Lung (tissue), 12 donors: Measurements from ENCODE around the gene HDDC3. TPM values are rescaled to one million over a fixed set of nuclear protein-coding genes. Genes with fewer than 3 reads are reported as not detected.

Experiments
- ATAC-seq: fragments of 200-7000 bp; cut with Tn5 transposase; one replicate; pipeline ENCODE4 v1.9.1; 2020; ENCODE audit warnings: moderate number of reproducible peaks; ENCODE audit not compliant: insufficient read depth, low FRiP score
- DNase-seq, 3 donors: peaks; one replicate each; pipeline ENCODE4 v3.0.0-alpha.2; 2013 to 2017
- H3K27ac ChIP-seq, 2 donors: one replicate each; pipeline ENCODE4 v1.5.1; 2013; ENCODE audit warnings: mild to moderate bottlenecking in 2 of 2, moderate library complexity in 2 of 2, control low read depth in 1 of 2, inconsistent platforms in 1 of 2, low read depth in 1 of 2, low read length in 1 of 2
- H3K27me3 ChIP-seq, 3 donors: one replicate each; pipeline ENCODE4 v1.5.1; 2013; ENCODE audit warnings: low read length in 2 of 3; ENCODE audit not compliant: control insufficient read depth in 3 of 3, insufficient read depth in 3 of 3
- H3K36me3 ChIP-seq, 4 donors: one replicate each; pipeline ENCODE4 v1.5.1; 2013; ENCODE audit warnings: low read length in 4 of 4, mild to moderate bottlenecking in 1 of 4, moderate library complexity in 1 of 4; ENCODE audit not compliant: control insufficient read depth in 4 of 4, insufficient read depth in 4 of 4
- H3K4me1 ChIP-seq, 5 donors: one replicate each; pipeline ENCODE4 v1.5.1; 2013; ENCODE audit warnings: low read length in 5 of 5, mild to moderate bottlenecking in 2 of 5, moderate library complexity in 1 of 5; ENCODE audit not compliant: control insufficient read depth in 5 of 5, insufficient read depth in 5 of 5
- H3K4me3 ChIP-seq: one replicate; pipeline ENCODE4 v1.5.1; 2013; ENCODE audit warnings: mild to moderate bottlenecking, control low read depth, moderate library complexity
- H3K9ac ChIP-seq, 2 donors: one replicate each; pipeline ENCODE4 v1.5.1; 2013; ENCODE audit warnings: low read length in 2 of 2, control low read depth in 1 of 2; ENCODE audit not compliant: insufficient read depth in 1 of 2
- H3K9me3 ChIP-seq, 4 donors: one replicate each; pipeline ENCODE4 v1.5.1; 2013; ENCODE audit warnings: low read length in 3 of 4, mild to moderate bottlenecking in 1 of 4, moderate library complexity in 1 of 4; ENCODE audit not compliant: control insufficient read depth in 4 of 4, insufficient read depth in 3 of 4
- WGBS, 2 donors: extraction: QIAGEN DNeasy Blood & Tissue Kit; methylation state at CpG; one replicate each; pipeline ENCODE4 v1.1.7; 2013; 5-methylcytosine and 5-hydroxymethylcytosine counted together
- polyA plus RNA-seq, 2 donors: library from polyadenylated mRNA; stranded (reverse); fragments of 200-250 nt; gene quantifications; one replicate each; pipeline ENCODE4 v1.2.1, GENCODE V29; 2013
- total RNA-seq, 2 donors: library from RNA; depleted of rRNA in 1 of 2; stranded (reverse); fragments of >200 nt in 1 of 2; gene quantifications; one replicate each; pipeline ENCODE4 v1.2.1, GENCODE V29; 2014 to 2021
- TF ChIP-seq, protein P1 (sequence below): IDR thresholded peaks from 2 replicates; pipeline ENCODE4 v1.5.1; 2012; ENCODE audit warnings: mild to moderate bottlenecking; ENCODE audit errors: control extremely low read depth, extremely low read depth
- donor health status: control.
- donor health status: control.
- donor health status: Bipolar disorder and iron deficiency.
- donor health status: healthy.
- donor health status: DM: yes; HTN: yes; CAD: no.

Gene HDDC3
- total and polyA plus RNA-seq, 4 donors = 12.7 to 19.6 (median 16.5) TPM

DNA sequence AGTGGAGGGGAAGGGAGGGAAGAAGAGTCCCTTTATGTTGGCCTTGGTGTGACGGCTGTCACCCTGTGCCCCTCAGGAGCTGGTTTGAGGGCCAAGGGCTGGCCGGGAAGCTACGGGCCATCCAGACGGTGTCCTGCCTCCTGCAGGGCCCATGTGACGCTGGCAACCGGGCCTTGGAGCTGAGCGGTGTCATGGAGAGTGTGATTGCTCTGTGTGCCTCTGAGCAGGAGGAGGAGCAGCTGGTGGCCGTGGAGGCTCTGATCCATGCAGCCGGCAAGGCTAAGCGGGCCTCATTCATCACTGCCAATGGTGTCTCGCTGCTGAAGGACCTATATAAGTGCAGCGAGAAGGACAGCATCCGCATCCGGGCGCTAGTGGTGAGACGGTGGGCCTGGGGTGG, 14.2 kb upstream of the HDDC3 start:
- no peaks in the 10 kb centered on the region for H3K9me3 ChIP-seq
- no peak overlapping the region for H3K4me3 ChIP-seq
- 92 to 96% methylated on average over 16 of the region's 16 CpGs for WGBS, 2 donors
- H3K4me1 ChIP-seq = no peaks in the 10 kb centered on the region
- DNase-seq = no peak
- ATAC-seq = no peak
- TF ChIP-seq, protein P1, sequence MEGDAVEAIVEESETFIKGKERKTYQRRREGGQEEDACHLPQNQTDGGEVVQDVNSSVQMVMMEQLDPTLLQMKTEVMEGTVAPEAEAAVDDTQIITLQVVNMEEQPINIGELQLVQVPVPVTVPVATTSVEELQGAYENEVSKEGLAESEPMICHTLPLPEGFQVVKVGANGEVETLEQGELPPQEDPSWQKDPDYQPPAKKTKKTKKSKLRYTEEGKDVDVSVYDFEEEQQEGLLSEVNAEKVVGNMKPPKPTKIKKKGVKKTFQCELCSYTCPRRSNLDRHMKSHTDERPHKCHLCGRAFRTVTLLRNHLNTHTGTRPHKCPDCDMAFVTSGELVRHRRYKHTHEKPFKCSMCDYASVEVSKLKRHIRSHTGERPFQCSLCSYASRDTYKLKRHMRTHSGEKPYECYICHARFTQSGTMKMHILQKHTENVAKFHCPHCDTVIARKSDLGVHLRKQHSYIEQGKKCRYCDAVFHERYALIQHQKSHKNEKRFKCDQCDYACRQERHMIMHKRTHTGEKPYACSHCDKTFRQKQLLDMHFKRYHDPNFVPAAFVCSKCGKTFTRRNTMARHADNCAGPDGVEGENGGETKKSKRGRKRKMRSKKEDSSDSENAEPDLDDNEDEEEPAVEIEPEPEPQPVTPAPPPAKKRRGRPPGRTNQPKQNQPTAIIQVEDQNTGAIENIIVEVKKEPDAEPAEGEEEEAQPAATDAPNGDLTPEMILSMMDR = no peak
- peaks cover 17 to 72% (median 33%) of the 10 kb centered on the region in 4 donors for H3K36me3 ChIP-seq
- H3K27ac ChIP-seq = no peak overlapping the region
- H3K27me3 ChIP-seq = no peaks in the 10 kb centered on the region
- no peak overlapping the region for H3K9ac ChIP-seq

GRCh38 chr15:90945091-90945490, 12.7 kb upstream of the HDDC3 start:
- Histone ChIP-seq H3K4me1 (no peaks in the 10 kb centered on the region), H3K9me3 (no peaks in the 10 kb centered on the region), H3K27me3 (no peaks in the 10 kb centered on the region), H3K36me3 (peaks cover 21 to 74% (median 35%) of the 10 kb centered on the region in 4 donors), H3K9ac (no peak overlapping the region), H3K4me3 (no peak overlapping the region), H3K27ac (no peak overlapping the region)
- TF ChIP-seq, protein P1 = no peak
- DNase-seq (no peak), ATAC-seq (no peak)
- 48 to 85% methylated on average over 7 of the region's 7 CpGs for WGBS, 2 donors

DNA sequence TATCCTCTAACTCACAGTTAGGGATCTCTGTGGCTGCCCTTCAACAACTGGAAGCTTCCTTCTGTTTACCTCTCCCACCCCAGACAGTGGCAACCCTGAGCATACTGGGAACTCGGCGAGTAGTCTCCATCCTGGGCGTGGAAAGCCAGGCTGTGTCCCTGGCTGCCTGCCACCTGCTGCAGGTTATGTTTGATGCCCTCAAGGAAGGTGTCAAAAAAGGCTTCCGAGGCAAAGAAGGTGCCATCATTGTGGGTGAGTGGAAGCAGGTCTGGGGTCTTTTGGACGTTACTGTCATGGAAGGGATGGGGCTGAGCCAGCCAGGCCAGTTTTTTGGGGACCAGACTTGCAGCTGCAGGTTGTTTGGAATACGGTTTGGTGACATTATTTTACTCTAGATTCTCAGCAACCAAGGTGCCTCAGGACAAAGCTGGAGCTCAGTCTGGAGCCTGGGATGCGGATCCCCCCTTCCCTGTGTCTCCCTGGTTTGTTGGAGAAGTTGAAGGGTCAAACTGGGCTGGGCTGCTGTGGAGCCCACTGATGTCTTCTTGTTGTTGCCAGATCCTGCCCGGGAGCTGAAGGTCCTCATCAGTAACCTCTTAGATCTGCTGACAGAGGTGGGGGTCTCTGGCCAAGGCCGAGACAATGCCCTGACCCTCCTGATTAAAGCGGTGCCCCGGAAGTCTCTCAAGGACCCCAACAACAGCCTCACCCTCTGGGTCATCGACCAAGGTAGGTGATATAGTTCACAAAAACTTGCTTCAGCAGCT, 10.2 kb upstream of the HDDC3 start:
- H3K9ac ChIP-seq = no peak overlapping the region
- WGBS, 2 donors = 91 to 94% methylated on average over 12 of the region's 12 CpGs
- no peaks in the 10 kb centered on the region for H3K4me1 ChIP-seq
- no peak overlapping the region for H3K4me3 ChIP-seq
- H3K9me3 ChIP-seq = no peaks in the 10 kb centered on the region
- peaks cover 25 to 60% (median 39%) of the 10 kb centered on the region in 4 donors for H3K36me3 ChIP-seq
- H3K27ac ChIP-seq = no peak overlapping the region
- no peak for ATAC-seq
- no peak for DNase-seq
- H3K27me3 ChIP-seq = no peaks in the 10 kb centered on the region
- TF ChIP-seq, protein P1 = no peak
